Bronchial epithelial cell (primary cell): ENCODE results near the gene EML1. TPM values are rescaled to one million over a fixed set of nuclear protein-coding genes. Genes with fewer than 3 reads are reported as not detected.

ENCODE experiments used
- DNase-seq: peaks from one replicate; pipeline ENCODE4 v3.0.0-alpha.2; 2010; ENCODE audit warnings: low read depth
- FAIRE-seq: peaks from 2 replicates; lab custom pipeline; 2011; peaks lifted over from hg19 to GRCh38; lab: Jason Lieb, UNC
- H3K27me3 ChIP-seq: 2 replicates; pipeline ENCODE4 v1.5.1; 2011; ENCODE audit warnings: low read length; ENCODE audit not compliant: control insufficient read depth, insufficient read depth
- H3K36me3 ChIP-seq: 2 replicates; pipeline ENCODE4 v1.5.1; 2011; ENCODE audit warnings: low read length; ENCODE audit not compliant: control insufficient read depth, insufficient read depth
- H3K4me3 ChIP-seq: 2 replicates; pipeline ENCODE4 v1.5.1; 2011; ENCODE audit warnings: mild to moderate bottlenecking, low read depth, low read length, control low read depth
- CTCF ChIP-seq: IDR thresholded peaks from 2 replicates; pipeline ENCODE4 v1.5.1; 2011; ENCODE audit warnings: mild to moderate bottlenecking, moderate library complexity, low read length, control low read depth, inconsistent platforms; ENCODE audit not compliant: insufficient read depth, severe bottlenecking
- total RNA-seq: library from RNA; depleted of rRNA; stranded (reverse); fragments of >200 nt; gene quantifications from 2 replicates; pipeline ENCODE4 v1.2.1, GENCODE V29; 2014

EML1 gene
- total RNA-seq, 1 donor from 2014 or later = 1.8 TPM

GRCh38 chr14:99889268-99889667 is 96.1 kb downstream of the EML1 start:
- Histone ChIP-seq H3K4me3 (no peak overlapping the region), H3K36me3 (no peaks in the 10 kb centered on the region), H3K27me3 (no peaks in the 10 kb centered on the region)
- no peak for TF ChIP-seq CTCF
- no peak for DNase-seq
- no peak for FAIRE-seq

GRCh38 chr14:99891266-99891665 is 98.1 kb downstream of the EML1 start:
- H3K36me3 ChIP-seq = no peaks in the 10 kb centered on the region
- H3K4me3 ChIP-seq = no peak overlapping the region
- no peak for DNase-seq
- H3K27me3 ChIP-seq = no peaks in the 10 kb centered on the region
- no peak for TF ChIP-seq CTCF
- peak; percentile 23 for FAIRE-seq

GRCh38 chr14:99891900-99892299 is 98.7 kb downstream of the EML1 start:
- DNase-seq = no peak

GRCh38 chr14:99892406-99892805 is 99.2 kb downstream of the EML1 start:
- H3K27me3 ChIP-seq = no peaks in the 10 kb centered on the region
- DNase-seq = no peak
- FAIRE-seq = no peak
- H3K4me3 ChIP-seq = no peak overlapping the region
- H3K36me3 ChIP-seq = no peaks in the 10 kb centered on the region
- TF ChIP-seq CTCF = no peak

More at GRCh38 chr14:99891900-99892299, 98.7 kb downstream of the EML1 start:
- no peak for FAIRE-seq
- no peaks in the 10 kb centered on the region for H3K27me3 ChIP-seq
- TF ChIP-seq CTCF = no peak
- H3K36me3 ChIP-seq = no peaks in the 10 kb centered on the region
- H3K4me3 ChIP-seq = no peak overlapping the region

- no peak for TF ChIP-seq CTCF
- Histone ChIP-seq H3K4me3 (no peak overlapping the region), H3K36me3 (no peaks in the 10 kb centered on the region), H3K27me3 (no peaks in the 10 kb centered on the region)
- FAIRE-seq (no peak), DNase-seq (no peak)
Measured at GRCh38 chr14:99896361-99896760, 103.1 kb downstream of the EML1 start.

GRCh38 chr14:99899578-99900178 is 106.5 kb downstream of the EML1 start:
- DNase-seq = peak; percentile 31
- peak; percentile 23 for TF ChIP-seq CTCF
- FAIRE-seq = no peak
- no peaks in the 10 kb centered on the region for H3K27me3 ChIP-seq
- H3K36me3 ChIP-seq = no peaks in the 10 kb centered on the region
- H3K4me3 ChIP-seq = no peak overlapping the region
